Measurements from ENCODE around the gene YY2. TPM values are rescaled to one million over a fixed set of nuclear protein-coding genes. Genes with fewer than 3 reads are reported as not detected.
"Not testable (repeated sequence)": the region's sequence is repeated elsewhere in the genome, so short reads cannot be mapped to it uniquely, and the experiment has no call there.

YY2 gene
- polyA plus RNA-seq, 1 donor = 2.8 TPM

DNA sequence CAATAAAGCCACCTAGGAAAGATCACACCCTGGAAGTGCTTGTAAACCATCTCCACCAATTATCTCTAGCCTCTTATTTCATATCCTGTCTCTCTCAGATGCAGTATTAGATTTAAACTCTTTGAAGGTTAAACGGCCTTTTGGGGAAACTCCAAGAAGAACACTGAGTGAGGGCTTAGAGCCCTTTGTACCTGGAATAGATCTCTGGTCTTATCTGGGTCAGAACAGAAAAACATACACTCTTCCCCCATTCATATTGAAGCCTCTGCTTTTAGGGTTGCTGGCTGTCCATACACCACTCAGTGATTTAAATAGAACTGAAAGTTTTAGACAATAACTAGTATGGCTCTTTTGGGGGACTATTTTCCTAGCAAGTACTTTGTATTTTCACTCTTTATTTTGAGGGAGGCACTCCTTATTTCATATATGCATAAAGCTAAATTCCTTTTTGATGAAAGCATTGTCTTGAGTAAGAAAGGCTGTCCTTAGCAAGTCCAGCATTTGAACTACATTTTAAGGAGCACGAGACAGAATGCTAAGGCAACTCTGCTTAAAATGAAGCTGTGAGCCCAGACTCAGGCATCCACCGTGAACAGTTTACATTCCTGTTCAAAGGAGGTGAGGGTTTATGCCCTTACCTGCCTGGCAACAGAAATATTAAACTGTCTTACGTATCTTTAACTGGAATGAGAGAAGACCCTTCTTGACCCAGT lies 17.4 kb downstream of the YY2 start:
- Histone ChIP-seq H3K27me3 (ENCODE audit: control insufficient read depth, insufficient read depth, low read length) (no peaks in the 10 kb centered on the region), H3K27ac (ENCODE audit: low read length) (no peak overlapping the region), H3K4me1 (ENCODE audit: control insufficient read depth, insufficient read depth, low read length) (no peaks in the 10 kb centered on the region), H3K9me3 (ENCODE audit: control insufficient read depth, low read depth, low read length) (no peaks in the 10 kb centered on the region), H3K4me3 (ENCODE audit: low read length) (no peak overlapping the region), H3K36me3 (ENCODE audit: control insufficient read depth, insufficient read depth, low read length) (no peaks in the 10 kb centered on the region)
- DNase-seq = no peak
- WGBS (ENCODE audit: insufficient coverage, low lambda C conversion rate) = no CpG with 5 or more reads among the region's 4 CpGs

DNA sequence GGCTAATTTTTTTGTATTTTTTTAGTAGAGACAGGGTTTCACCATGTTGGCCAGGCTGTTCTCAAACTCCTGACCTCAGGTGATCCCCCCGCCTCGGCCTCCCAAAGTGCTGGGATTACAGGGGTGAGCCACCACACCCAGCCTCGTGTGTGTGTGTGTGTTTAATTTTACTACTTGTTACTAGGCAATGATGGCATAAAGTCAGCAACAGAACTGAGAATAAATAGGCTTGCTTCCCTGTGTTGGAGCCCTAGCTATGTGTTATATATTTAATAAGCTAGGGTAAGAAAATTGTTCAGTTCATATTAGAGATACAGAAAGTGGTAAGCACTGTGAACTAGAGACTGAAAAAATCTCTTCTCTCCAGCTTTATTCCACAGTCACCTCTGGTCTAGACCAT lies 18.4 kb downstream of the YY2 start:
- not testable (repeated sequence) for H3K9me3 ChIP-seq (ENCODE audit: control insufficient read depth, low read depth, low read length); H3K27me3 ChIP-seq (ENCODE audit: control insufficient read depth, insufficient read depth, low read length); DNase-seq; H3K4me1 ChIP-seq (ENCODE audit: control insufficient read depth, insufficient read depth, low read length); H3K36me3 ChIP-seq (ENCODE audit: control insufficient read depth, insufficient read depth, low read length); H3K27ac ChIP-seq (ENCODE audit: low read length); H3K4me3 ChIP-seq (ENCODE audit: low read length)
- no CpG with 5 or more reads among the region's 3 CpGs for WGBS (ENCODE audit: insufficient coverage, low lambda C conversion rate)

DNA sequence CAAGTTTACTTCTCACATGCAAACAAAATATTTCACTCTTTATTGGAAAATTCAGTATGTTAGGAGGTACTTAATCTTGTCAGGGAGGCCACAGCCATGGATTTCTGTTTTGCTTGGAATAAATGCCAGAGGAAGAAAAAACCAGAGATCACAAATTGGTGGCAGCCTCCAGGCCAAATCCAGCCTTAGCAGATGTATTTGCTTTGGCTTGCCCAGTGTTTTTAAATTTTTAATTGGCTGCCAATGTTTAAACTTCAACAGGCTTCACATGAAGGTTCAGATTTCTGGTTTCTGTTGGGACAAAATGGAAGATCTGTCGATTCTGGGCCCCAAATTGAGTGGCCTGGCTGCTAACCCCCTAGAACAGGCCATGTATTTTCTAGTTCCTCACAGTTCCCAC lies 19.2 kb downstream of the YY2 start:
- H3K27me3 ChIP-seq (ENCODE audit: control insufficient read depth, insufficient read depth, low read length) = no peaks in the 10 kb centered on the region
- no peak overlapping the region for H3K4me3 ChIP-seq (ENCODE audit: low read length)
- H3K9me3 ChIP-seq (ENCODE audit: control insufficient read depth, low read depth, low read length) = no peaks in the 10 kb centered on the region
- no peak for DNase-seq
- H3K27ac ChIP-seq (ENCODE audit: low read length) = no peak overlapping the region
- no peaks in the 10 kb centered on the region for H3K4me1 ChIP-seq (ENCODE audit: control insufficient read depth, insufficient read depth, low read length)
- no CpG with 5 or more reads among the region's 1 CpG for WGBS (ENCODE audit: insufficient coverage, low lambda C conversion rate)
- H3K36me3 ChIP-seq (ENCODE audit: control insufficient read depth, insufficient read depth, low read length) = no peaks in the 10 kb centered on the region

DNA sequence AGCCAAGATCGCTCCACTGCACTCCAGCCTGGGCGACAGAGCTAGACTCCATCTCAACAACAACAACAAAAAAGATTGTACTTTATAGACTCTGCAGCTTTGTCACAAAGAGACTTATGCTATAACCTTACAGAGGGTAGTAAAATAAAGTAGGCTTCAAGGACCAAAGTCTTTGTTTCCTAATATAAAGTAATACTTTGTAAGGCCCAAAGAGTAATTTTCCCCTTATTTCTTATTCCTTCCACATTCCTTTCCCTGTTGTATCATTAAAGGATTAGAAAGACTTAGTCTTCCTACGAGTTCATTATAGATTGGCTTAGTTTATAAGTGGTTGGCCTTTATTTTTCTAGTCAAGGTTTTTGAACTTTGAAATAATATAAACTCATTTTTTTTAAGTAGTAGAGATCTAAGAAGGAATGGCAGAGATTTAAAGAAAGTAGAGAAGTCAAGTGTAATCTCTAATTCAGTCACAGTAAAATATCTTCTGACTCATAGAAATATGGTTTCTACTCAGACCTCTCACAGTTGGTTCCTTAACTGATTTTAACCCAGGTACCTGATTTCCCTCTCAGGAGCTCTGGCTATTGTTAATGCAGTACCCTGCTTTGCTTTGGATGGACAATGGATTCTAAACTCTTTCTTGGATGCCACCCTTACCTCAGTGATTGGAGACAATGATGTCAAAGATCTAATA lies 26.2 kb downstream of the YY2 start:
- H3K4me3 ChIP-seq (ENCODE audit: low read length) = no peak overlapping the region
- peak overlapping the region; percentile 89 for H3K27ac ChIP-seq (ENCODE audit: low read length)
- no peaks in the 10 kb centered on the region for H3K27me3 ChIP-seq (ENCODE audit: control insufficient read depth, insufficient read depth, low read length)
- peaks cover 6% of the 10 kb centered on the region for H3K4me1 ChIP-seq (ENCODE audit: control insufficient read depth, insufficient read depth, low read length)
- H3K9me3 ChIP-seq (ENCODE audit: control insufficient read depth, low read depth, low read length) = no peaks in the 10 kb centered on the region
- no peak for DNase-seq
- WGBS (ENCODE audit: insufficient coverage, low lambda C conversion rate) = 40% methylated on average over 1 of the region's 3 CpGs
- no peaks in the 10 kb centered on the region for H3K36me3 ChIP-seq (ENCODE audit: control insufficient read depth, insufficient read depth, low read length)

DNA sequence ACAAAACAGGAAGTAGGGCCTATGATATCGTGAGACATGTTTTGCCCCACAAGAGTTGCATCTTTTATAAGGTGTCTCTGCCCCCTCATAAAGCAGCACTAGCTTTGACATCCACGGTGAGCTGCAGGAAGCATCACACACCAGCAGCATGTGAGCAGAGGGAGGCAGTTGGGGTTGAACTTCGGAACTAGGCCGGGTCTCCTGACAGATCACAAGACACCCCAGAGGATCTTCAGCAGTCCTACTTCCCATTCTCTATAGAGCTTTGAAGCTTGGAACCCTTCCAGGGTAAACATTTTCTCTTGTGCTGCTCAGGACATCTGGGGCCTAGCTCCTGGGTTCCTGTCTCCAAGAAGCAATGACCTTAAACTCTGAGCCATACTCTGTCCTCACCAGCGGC lies 27.5 kb downstream of the YY2 start:
- WGBS (ENCODE audit: insufficient coverage, low lambda C conversion rate) = no CpG with 5 or more reads among the region's 5 CpGs
- peaks cover 6% of the 10 kb centered on the region for H3K4me1 ChIP-seq (ENCODE audit: control insufficient read depth, insufficient read depth, low read length)
- H3K9me3 ChIP-seq (ENCODE audit: control insufficient read depth, low read depth, low read length) = no peaks in the 10 kb centered on the region
- H3K27me3 ChIP-seq (ENCODE audit: control insufficient read depth, insufficient read depth, low read length) = no peaks in the 10 kb centered on the region
- H3K4me3 ChIP-seq (ENCODE audit: low read length) = no peak overlapping the region
- peak overlapping the region; percentile 89 for H3K27ac ChIP-seq (ENCODE audit: low read length)
- DNase-seq = peak; percentile 76 to 85
- H3K36me3 ChIP-seq (ENCODE audit: control insufficient read depth, insufficient read depth, low read length) = no peaks in the 10 kb centered on the region

DNA sequence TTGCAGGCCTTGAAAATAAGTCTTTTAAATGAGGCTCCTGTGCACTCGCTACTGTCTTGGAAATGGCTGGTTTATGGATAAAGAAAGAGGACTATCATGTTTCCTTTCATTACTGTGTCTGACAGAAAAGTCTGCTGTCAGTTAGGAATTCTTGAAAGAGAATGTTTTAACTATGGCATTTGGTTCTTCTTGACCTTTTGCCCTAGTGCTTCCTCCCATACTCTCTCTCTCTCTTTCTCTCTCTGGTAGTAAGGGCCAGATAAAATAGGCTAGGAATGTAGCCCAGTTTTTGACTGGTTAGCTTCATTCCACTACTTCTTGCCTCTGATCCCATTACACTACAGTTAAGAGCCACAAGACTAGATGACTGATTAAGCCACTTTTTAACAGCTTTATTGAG lies 29.8 kb downstream of the YY2 start:
- Histone ChIP-seq H3K36me3 (ENCODE audit: control insufficient read depth, insufficient read depth, low read length) (no peaks in the 10 kb centered on the region), H3K9me3 (ENCODE audit: control insufficient read depth, low read depth, low read length) (no peaks in the 10 kb centered on the region), H3K4me1 (ENCODE audit: control insufficient read depth, insufficient read depth, low read length) (peaks cover 6% of the 10 kb centered on the region), H3K27me3 (ENCODE audit: control insufficient read depth, insufficient read depth, low read length) (no peaks in the 10 kb centered on the region), H3K27ac (ENCODE audit: low read length) (no peak overlapping the region), H3K4me3 (ENCODE audit: low read length) (no peak overlapping the region)
- no peak for DNase-seq
- WGBS (ENCODE audit: insufficient coverage, low lambda C conversion rate) = no CpG with 5 or more reads among the region's 1 CpG

DNA sequence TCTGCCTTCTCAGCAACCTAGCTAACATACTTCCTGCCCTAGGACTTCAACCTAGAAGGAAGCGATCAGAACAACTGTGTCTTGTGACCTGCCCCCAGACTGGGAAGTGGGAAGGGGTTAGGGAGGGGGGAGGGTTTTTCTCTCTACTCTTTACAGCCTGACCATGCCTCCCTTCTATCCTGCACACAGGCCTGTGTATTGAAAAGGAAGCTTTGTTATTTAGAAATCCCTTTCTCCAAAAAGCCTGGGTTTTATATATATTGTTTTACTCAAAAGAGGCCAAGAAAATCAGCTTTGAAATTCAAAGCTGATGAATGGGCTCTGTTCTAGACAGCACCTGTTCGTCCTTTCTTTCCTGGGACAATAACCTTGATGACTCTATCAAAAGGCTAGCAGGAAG lies 49.5 kb downstream of the YY2 start:
- DNase-seq = peak in 1 of 2 donors; percentile 9
- WGBS (ENCODE audit: insufficient coverage, low lambda C conversion rate) = no CpG with 5 or more reads among the region's 2 CpGs
- H3K27ac ChIP-seq (ENCODE audit: low read length) = no peak overlapping the region
- no peak overlapping the region for H3K4me3 ChIP-seq (ENCODE audit: low read length)
- no peaks in the 10 kb centered on the region for H3K27me3 ChIP-seq (ENCODE audit: control insufficient read depth, insufficient read depth, low read length)
- H3K9me3 ChIP-seq (ENCODE audit: control insufficient read depth, low read depth, low read length) = no peaks in the 10 kb centered on the region
- H3K4me1 ChIP-seq (ENCODE audit: control insufficient read depth, insufficient read depth, low read length) = no peaks in the 10 kb centered on the region
- no peaks in the 10 kb centered on the region for H3K36me3 ChIP-seq (ENCODE audit: control insufficient read depth, insufficient read depth, low read length)

DNA sequence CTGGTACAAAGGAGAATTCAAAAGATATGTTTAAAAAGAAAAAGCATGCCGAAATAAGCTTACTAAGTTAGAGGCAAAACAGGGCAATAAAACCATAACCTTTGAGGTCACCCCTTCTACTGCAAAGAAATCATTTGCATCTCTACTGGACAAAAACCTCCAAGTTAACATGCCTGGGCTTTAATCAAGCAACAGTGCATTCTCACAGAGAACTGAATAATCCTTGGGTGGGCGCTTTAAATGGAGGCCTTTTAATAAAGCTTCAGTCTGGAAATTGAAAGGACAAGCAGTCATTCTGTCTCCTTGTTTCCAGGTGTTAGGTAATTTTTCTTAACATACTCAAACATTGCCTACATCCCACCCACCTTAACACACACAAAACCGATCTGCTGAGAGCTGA lies 50.2 kb downstream of the YY2 start:
- Histone ChIP-seq H3K4me3 (ENCODE audit: low read length) (no peak overlapping the region), H3K9me3 (ENCODE audit: control insufficient read depth, low read depth, low read length) (no peaks in the 10 kb centered on the region), H3K27ac (ENCODE audit: low read length) (no peak overlapping the region), H3K4me1 (ENCODE audit: control insufficient read depth, insufficient read depth, low read length) (no peaks in the 10 kb centered on the region), H3K36me3 (ENCODE audit: control insufficient read depth, insufficient read depth, low read length) (no peaks in the 10 kb centered on the region), H3K27me3 (ENCODE audit: control insufficient read depth, insufficient read depth, low read length) (no peaks in the 10 kb centered on the region)
- WGBS (ENCODE audit: insufficient coverage, low lambda C conversion rate) = no CpG with 5 or more reads among the region's 3 CpGs
- DNase-seq = no peak

DNA sequence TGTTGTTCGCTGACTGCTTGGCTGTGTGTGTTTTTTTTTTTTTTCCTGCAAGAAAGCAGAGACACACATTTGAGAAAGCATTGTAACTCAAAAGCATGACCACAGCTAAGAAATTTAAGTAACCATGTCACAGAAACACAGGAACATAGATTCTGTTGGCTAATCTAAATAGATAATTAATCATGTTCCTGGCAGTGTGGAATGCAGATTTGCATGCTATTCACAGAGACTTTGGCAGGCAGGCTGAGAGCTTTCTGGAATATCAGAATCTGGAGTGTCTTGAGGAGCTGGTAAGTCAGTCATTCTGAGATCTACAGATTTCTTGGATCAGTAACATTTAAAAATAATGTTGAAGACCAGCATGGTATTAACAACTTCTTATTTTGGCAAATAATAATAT lies 51.5 kb downstream of the YY2 start:
- Histone ChIP-seq H3K27me3 (ENCODE audit: control insufficient read depth, insufficient read depth, low read length) (no peaks in the 10 kb centered on the region), H3K4me3 (ENCODE audit: low read length) (no peak overlapping the region), H3K36me3 (ENCODE audit: control insufficient read depth, insufficient read depth, low read length) (no peaks in the 10 kb centered on the region), H3K4me1 (ENCODE audit: control insufficient read depth, insufficient read depth, low read length) (no peaks in the 10 kb centered on the region), H3K9me3 (ENCODE audit: control insufficient read depth, low read depth, low read length) (no peaks in the 10 kb centered on the region), H3K27ac (ENCODE audit: low read length) (no peak overlapping the region)
- no CpG with 5 or more reads among the region's 1 CpG for WGBS (ENCODE audit: insufficient coverage, low lambda C conversion rate)
- no peak for DNase-seq
